Measurements from ENCODE around the gene A3GALT2. TPM values are rescaled to one million over a fixed set of nuclear protein-coding genes. Genes with fewer than 3 reads are reported as not detected.
A peak's percentile ranks its signal among the peaks of the same experiment; 100 is the strongest.

A3GALT2 gene
- total RNA-seq, 1 donor from 2014 or later: not detected

DNA sequence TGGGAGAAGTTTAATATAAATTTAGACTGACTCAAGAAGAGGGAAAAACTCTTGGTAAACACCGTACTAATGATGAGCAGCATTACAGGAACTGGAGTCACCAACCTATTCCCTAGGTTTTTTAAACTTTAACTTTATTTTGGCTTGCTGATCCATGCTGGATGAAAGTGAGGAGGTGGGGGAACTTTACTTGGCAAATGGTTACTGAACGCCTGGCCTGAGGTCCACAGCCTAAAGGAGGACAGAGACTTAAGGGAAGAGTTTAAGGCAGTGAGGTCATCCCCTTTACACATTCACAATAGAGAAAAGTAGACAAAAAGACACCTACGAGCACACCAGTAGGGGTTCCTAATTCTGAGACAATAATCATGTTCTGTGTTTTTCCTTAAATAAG is 25.6 kb upstream of the A3GALT2 start:
- Histone ChIP-seq H3K4me1 (peaks cover 76% of the 10 kb centered on the region), H3K27ac (no peak overlapping the region)
- H3K4me3 Mint-ChIP-seq: peak overlapping the region; percentile 92

DNA sequence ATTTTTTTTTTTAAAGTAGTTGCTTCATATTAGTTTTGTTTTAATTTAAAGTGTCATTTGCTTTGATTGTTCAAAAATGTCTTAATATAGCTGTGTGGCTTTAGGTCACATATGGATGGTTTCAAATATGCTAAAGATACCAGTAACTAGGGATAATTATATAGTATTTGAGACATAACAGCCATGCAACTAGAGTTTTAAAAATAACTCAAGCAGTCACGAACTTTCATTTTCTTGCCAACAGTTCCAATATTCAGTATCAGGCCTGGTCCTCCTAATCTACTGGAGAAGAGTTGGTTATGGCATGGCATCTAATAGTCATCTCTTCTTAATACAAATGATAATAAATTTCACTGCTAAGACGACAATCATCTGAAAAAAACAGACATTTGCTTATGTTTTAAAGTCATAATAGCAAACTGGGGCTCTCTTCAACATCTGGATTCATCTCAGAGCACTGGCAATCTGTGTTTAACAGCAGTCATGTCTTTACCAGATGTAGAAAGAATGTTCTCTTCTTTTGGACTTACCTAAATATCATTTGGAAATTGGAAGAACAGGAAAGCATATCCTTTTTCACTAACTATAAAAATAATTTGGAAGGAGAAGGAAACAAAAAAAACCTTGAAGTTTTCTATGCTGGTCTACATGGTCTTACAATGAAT is 24.1 kb upstream of the A3GALT2 start:
- H3K9me3 Mint-ChIP-seq: no peaks in the 10 kb centered on the region
- peaks cover 79% of the 10 kb centered on the region for H3K4me1 ChIP-seq
- no peak overlapping the region for H3K4me3 ChIP-seq
- peak overlapping the region; percentile 44 for H3K4me3 Mint-ChIP-seq
- peaks cover 90% of the 10 kb centered on the region for H3K79me2 ChIP-seq (ENCODE audit: low read depth)
- DNase-seq (ENCODE audit: low spot score): no peak
- H3K27ac ChIP-seq: no peak overlapping the region
- H3K4me1 Mint-ChIP-seq: peaks cover 79% of the 10 kb centered on the region
- no peak overlapping the region for H3K27ac Mint-ChIP-seq
- H3K36me3 ChIP-seq: no peaks in the 10 kb centered on the region
- H3F3A ChIP-seq (ENCODE audit: low read depth): peaks cover 73% of the 10 kb centered on the region
- H3K36me3 Mint-ChIP-seq: peaks cover 32% of the 10 kb centered on the region
- no peak for TF ChIP-seq EZH2 (IDR thresholded peaks at IDR 0.05)
- TF ChIP-seq, protein P1, sequence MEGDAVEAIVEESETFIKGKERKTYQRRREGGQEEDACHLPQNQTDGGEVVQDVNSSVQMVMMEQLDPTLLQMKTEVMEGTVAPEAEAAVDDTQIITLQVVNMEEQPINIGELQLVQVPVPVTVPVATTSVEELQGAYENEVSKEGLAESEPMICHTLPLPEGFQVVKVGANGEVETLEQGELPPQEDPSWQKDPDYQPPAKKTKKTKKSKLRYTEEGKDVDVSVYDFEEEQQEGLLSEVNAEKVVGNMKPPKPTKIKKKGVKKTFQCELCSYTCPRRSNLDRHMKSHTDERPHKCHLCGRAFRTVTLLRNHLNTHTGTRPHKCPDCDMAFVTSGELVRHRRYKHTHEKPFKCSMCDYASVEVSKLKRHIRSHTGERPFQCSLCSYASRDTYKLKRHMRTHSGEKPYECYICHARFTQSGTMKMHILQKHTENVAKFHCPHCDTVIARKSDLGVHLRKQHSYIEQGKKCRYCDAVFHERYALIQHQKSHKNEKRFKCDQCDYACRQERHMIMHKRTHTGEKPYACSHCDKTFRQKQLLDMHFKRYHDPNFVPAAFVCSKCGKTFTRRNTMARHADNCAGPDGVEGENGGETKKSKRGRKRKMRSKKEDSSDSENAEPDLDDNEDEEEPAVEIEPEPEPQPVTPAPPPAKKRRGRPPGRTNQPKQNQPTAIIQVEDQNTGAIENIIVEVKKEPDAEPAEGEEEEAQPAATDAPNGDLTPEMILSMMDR (IDR thresholded peaks at IDR 0.05): no peak
- TF ChIP-seq EZH2phosphoT487 (IDR thresholded peaks at IDR 0.05): no peak
- H3K4me2 ChIP-seq: peak overlapping the region; percentile 95
- H4K20me1 ChIP-seq (ENCODE audit: low read depth): peaks cover 92% of the 10 kb centered on the region
- H3K27me3 Mint-ChIP-seq (ENCODE audit: insufficient read depth, low read depth): peaks cover 2% of the 10 kb centered on the region
- no peaks in the 10 kb centered on the region for H3K9me3 ChIP-seq (ENCODE audit: low read depth)
- no peak overlapping the region for H2AFZ ChIP-seq (replicated peaks)
- H3K27me3 ChIP-seq: no peaks in the 10 kb centered on the region
- H3K9ac ChIP-seq: no peak overlapping the region

More for the DNA sequence above, 25.6 kb upstream of the A3GALT2 start:
- H3K36me3 ChIP-seq: no peaks in the 10 kb centered on the region
- no peak overlapping the region for H3K9ac ChIP-seq
- peak overlapping the region; percentile 95 for H3K4me2 ChIP-seq
- peaks cover 25% of the 10 kb centered on the region for H3K36me3 Mint-ChIP-seq
- H3K27me3 ChIP-seq: peaks cover 14% of the 10 kb centered on the region
- peak overlapping the region; percentile 55 for H3K27ac Mint-ChIP-seq
- H3K79me2 ChIP-seq (ENCODE audit: low read depth): peaks cover 75% of the 10 kb centered on the region
- TF ChIP-seq EZH2 (IDR thresholded peaks at IDR 0.05) (no peak), EZH2phosphoT487 (IDR thresholded peaks at IDR 0.05) (no peak)
- TF ChIP-seq, protein P1 (IDR thresholded peaks at IDR 0.05): no peak
- peak overlapping the region; percentile 66 for H3K4me3 ChIP-seq
- H4K20me1 ChIP-seq (ENCODE audit: low read depth): peaks cover 77% of the 10 kb centered on the region
- no peaks in the 10 kb centered on the region for H3K9me3 ChIP-seq (ENCODE audit: low read depth)
- H3F3A ChIP-seq (ENCODE audit: low read depth): peaks cover 58% of the 10 kb centered on the region
- no peak for DNase-seq (ENCODE audit: low spot score)
- H3K4me1 Mint-ChIP-seq: peaks cover 75% of the 10 kb centered on the region
- H3K27me3 Mint-ChIP-seq (ENCODE audit: insufficient read depth, low read depth): peaks cover 2% of the 10 kb centered on the region
- no peaks in the 10 kb centered on the region for H3K9me3 Mint-ChIP-seq
- no peak overlapping the region for H2AFZ ChIP-seq (replicated peaks)

DNA sequence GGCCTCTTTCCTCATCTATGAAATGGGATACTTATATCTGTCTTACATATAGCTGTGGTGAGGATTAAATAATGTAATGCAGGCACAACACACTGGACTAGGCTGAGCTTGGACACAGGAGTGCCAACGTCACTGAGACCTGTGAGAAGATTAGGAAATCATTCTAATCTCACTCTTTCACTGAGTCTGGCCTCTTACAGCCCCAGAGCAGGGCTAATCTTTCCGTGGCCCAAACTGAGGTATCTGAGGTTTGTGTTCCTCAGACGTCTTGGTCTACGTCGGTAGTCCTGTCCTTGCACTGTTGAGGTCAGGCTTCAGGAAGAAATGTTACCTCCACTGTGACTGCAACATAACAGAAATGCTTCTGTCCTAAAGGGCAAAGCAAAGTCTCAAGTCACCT is 22.6 kb upstream of the A3GALT2 start:
- peaks cover 96% of the 10 kb centered on the region for H4K20me1 ChIP-seq (ENCODE audit: low read depth)
- no peaks in the 10 kb centered on the region for H3K36me3 ChIP-seq
- H3K4me3 ChIP-seq: no peak overlapping the region
- DNase-seq (ENCODE audit: low spot score): no peak
- no peaks in the 10 kb centered on the region for H3K9me3 Mint-ChIP-seq
- H3K27me3 ChIP-seq: no peaks in the 10 kb centered on the region
- peak overlapping the region; percentile 43 for H3K4me2 ChIP-seq
- peaks cover 94% of the 10 kb centered on the region for H3K4me1 ChIP-seq
- H3F3A ChIP-seq (ENCODE audit: low read depth): peaks cover 86% of the 10 kb centered on the region
- no peak for TF ChIP-seq EZH2phosphoT487 (IDR thresholded peaks at IDR 0.05)
- TF ChIP-seq, protein P1 (IDR thresholded peaks at IDR 0.05): no peak
- TF ChIP-seq EZH2 (IDR thresholded peaks at IDR 0.05): no peak
- peaks cover 93% of the 10 kb centered on the region for H3K4me1 Mint-ChIP-seq
- peaks cover 91% of the 10 kb centered on the region for H3K79me2 ChIP-seq (ENCODE audit: low read depth)
- no peak overlapping the region for H3K9ac ChIP-seq
- peak overlapping the region; percentile 87 for H3K27ac Mint-ChIP-seq
- peaks cover 2% of the 10 kb centered on the region for H3K27me3 Mint-ChIP-seq (ENCODE audit: insufficient read depth, low read depth)
- peaks cover 32% of the 10 kb centered on the region for H3K36me3 Mint-ChIP-seq
- peak overlapping the region; percentile 34 for H3K4me3 Mint-ChIP-seq
- H3K27ac ChIP-seq: no peak overlapping the region
- no peak overlapping the region for H2AFZ ChIP-seq (replicated peaks)
- H3K9me3 ChIP-seq (ENCODE audit: low read depth): no peaks in the 10 kb centered on the region
